ENCODE measurements around the gene MSX2.

DNA sequence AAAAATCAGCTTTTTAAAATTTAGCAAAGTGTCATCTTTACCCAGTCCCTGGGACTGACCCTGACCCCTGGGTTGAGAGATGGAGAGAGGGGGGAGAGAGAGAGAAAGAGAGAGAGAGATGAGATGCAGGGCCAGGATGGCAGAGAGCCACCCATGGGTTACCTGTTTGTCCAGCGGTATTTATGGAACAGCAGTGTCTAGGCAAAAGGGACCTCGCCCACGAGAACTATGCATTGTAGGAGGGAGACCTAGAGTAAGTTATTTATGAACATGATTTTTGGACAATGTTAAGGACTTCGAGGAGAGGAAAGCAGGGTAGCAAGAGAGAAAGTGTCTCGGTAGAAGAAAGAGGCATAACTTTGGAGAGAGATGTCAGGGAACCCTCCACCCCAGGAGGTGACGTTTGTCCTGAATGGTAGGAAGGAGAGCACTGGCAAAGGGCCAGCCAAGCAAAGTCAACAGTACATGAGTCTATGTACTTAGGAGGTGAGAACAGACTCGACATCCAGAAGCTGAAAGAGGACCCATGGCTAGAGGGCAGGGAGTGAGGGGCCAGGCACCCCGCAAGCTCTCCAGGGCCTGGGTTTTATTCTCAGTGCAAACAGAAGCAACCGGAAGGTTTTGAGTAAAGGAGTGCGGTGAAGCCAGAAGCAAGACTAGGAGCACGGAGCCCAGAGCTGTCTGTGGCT is 30.5 kb upstream of the MSX2 start:
- TF ChIP-seq, protein P1, sequence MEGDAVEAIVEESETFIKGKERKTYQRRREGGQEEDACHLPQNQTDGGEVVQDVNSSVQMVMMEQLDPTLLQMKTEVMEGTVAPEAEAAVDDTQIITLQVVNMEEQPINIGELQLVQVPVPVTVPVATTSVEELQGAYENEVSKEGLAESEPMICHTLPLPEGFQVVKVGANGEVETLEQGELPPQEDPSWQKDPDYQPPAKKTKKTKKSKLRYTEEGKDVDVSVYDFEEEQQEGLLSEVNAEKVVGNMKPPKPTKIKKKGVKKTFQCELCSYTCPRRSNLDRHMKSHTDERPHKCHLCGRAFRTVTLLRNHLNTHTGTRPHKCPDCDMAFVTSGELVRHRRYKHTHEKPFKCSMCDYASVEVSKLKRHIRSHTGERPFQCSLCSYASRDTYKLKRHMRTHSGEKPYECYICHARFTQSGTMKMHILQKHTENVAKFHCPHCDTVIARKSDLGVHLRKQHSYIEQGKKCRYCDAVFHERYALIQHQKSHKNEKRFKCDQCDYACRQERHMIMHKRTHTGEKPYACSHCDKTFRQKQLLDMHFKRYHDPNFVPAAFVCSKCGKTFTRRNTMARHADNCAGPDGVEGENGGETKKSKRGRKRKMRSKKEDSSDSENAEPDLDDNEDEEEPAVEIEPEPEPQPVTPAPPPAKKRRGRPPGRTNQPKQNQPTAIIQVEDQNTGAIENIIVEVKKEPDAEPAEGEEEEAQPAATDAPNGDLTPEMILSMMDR (conservative IDR thresholded peaks at IDR 0.05; ENCODE audit: low read depth, low read length): no peak
- TF ChIP-seq EZH2 (IDR thresholded peaks at IDR 0.05; ENCODE audit: low read length, unreplicated experiment) (no peak), EZH2phosphoT487 (IDR thresholded peaks at IDR 0.05; ENCODE audit: borderline replicate concordance, low read length) (no peak)
